ENCODE results near the gene CTTNBP2NL.

Gene CTTNBP2NL

DNA sequence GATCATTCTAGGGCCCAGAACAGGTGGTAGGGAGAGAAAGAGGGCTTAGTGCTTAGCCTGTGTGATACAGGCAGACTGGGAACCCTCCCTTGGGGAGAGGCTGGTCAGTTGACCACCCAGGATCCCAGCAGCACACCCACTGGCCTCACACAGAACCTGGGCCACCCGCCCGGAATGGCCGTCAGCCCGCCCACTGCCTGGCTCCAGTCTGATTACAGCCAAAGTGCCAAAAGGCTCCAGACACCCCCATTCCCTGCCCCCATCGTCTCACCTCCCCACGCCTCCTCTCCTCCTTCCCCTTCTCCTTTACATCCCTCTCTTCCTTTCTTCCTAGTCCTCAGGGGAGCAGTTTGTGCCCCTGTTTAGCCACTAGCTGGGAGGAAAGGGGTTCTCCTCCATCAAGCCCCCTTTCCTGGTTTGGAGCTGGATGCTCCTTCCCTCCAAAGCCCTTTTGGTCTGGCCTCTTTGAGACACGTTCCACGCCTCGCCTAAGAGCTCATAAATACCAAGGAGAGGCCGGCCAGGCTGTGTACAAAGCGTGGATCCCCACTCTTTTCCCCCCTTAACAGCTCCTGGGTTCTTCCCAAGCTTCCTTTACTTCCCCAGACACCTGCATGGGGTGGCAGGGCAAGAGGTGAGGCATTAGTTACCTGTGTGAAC, 108.1 kb downstream of the CTTNBP2NL start:
- Histone ChIP-seq H3K36me3 (no peaks in the 10 kb centered on the region), H3K9me3 (no peaks in the 10 kb centered on the region), H3K27ac (no peak overlapping the region), H3K4me1 (ENCODE audit: control insufficient read depth in 1 of 2, insufficient read depth in 1 of 2, low read depth in 1 of 2, low read length in 1 of 2) (peaks cover 11 to 20% of the 10 kb centered on the region in 2 experiments), H3K27me3 (peaks cover 100% of the 10 kb centered on the region), H3K4me3 (ENCODE audit: low read depth in 1 of 2, low read length in 1 of 2) (no peak overlapping the region)
- TF ChIP-seq, protein P1, sequence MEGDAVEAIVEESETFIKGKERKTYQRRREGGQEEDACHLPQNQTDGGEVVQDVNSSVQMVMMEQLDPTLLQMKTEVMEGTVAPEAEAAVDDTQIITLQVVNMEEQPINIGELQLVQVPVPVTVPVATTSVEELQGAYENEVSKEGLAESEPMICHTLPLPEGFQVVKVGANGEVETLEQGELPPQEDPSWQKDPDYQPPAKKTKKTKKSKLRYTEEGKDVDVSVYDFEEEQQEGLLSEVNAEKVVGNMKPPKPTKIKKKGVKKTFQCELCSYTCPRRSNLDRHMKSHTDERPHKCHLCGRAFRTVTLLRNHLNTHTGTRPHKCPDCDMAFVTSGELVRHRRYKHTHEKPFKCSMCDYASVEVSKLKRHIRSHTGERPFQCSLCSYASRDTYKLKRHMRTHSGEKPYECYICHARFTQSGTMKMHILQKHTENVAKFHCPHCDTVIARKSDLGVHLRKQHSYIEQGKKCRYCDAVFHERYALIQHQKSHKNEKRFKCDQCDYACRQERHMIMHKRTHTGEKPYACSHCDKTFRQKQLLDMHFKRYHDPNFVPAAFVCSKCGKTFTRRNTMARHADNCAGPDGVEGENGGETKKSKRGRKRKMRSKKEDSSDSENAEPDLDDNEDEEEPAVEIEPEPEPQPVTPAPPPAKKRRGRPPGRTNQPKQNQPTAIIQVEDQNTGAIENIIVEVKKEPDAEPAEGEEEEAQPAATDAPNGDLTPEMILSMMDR (IDR thresholded peaks at IDR 0.05) = no peak

GRCh38 chr1:112504661-112505399, 108.8 kb downstream of the CTTNBP2NL start:
- Histone ChIP-seq H3K27me3 (peaks cover 100% of the 10 kb centered on the region), H3K4me1 (ENCODE audit: control insufficient read depth in 1 of 2, insufficient read depth in 1 of 2, low read depth in 1 of 2, low read length in 1 of 2) (peaks cover 12 to 22% of the 10 kb centered on the region in 2 experiments), H3K4me3 (ENCODE audit: low read depth in 1 of 2, low read length in 1 of 2) (no peak overlapping the region), H3K9me3 (no peaks in the 10 kb centered on the region), H3K36me3 (no peaks in the 10 kb centered on the region), H3K27ac (no peak overlapping the region)
- TF ChIP-seq, protein P1 (IDR thresholded peaks at IDR 0.05) = no peak

- Histone ChIP-seq H3K4me3 (ENCODE audit: low read depth in 1 of 2, low read length in 1 of 2) (no peak overlapping the region), H3K27ac (no peak overlapping the region), H3K9me3 (no peaks in the 10 kb centered on the region), H3K27me3 (peaks cover 100% of the 10 kb centered on the region), H3K4me1 (ENCODE audit: control insufficient read depth in 1 of 2, insufficient read depth in 1 of 2, low read depth in 1 of 2, low read length in 1 of 2) (peaks cover 12 to 22% of the 10 kb centered on the region in 2 experiments), H3K36me3 (no peaks in the 10 kb centered on the region)
- TF ChIP-seq, protein P1 (IDR thresholded peaks at IDR 0.05) = no peak
Measured at GRCh38 chr1:112505400-112505785, 109.4 kb downstream of the CTTNBP2NL start.

DNA sequence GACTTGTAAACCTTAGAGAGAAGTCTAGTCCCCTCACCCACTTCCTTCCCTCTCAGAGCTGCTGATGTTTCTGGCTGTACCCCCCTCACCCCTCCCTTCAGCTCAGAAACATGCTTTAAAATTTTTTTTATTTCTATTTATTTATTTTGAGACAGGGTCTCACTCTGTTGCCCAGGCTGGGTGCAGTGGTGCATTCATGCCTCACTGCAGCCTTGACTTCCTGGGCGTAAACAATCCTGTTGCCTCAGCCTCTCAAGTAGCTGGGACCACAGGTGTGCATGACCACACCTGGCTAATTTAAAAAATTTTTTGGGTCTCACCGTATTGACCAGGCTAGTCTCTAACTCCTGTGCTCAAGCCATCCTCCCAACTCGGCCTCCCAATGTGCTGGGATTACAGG, 109.9 kb downstream of the CTTNBP2NL start:
- H3K36me3 ChIP-seq = no peaks in the 10 kb centered on the region
- TF ChIP-seq, protein P1 (IDR thresholded peaks at IDR 0.05) = no peak
- peaks cover 100% of the 10 kb centered on the region for H3K27me3 ChIP-seq
- peaks cover 12 to 22% of the 10 kb centered on the region in 2 experiments for H3K4me1 ChIP-seq (ENCODE audit: control insufficient read depth in 1 of 2, insufficient read depth in 1 of 2, low read depth in 1 of 2, low read length in 1 of 2)
- no peaks in the 10 kb centered on the region for H3K9me3 ChIP-seq
- no peak overlapping the region for H3K4me3 ChIP-seq (ENCODE audit: low read depth in 1 of 2, low read length in 1 of 2)
- H3K27ac ChIP-seq = no peak overlapping the region

DNA sequence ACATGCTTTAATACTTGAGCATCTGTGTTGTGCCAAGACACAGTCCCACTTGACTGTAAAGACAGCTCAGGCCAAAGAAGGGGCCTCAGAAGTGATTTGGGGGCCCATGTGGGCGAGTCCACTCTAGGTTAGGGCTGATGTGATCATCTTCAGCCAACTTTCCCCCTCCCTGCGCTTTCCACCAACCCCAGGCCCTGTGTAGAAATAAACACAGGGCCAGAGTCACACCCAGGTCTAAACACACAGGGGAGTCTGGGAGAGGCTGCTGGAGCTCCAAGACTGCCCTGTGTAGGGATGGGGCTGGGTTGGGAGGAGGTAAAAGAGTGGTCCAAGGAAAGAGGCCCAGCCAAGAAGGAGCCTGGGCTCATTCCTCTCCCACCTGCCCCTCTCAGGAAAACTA, 110.3 kb downstream of the CTTNBP2NL start:
- H3K4me3 ChIP-seq (ENCODE audit: low read depth in 1 of 2, low read length in 1 of 2) = no peak overlapping the region
- no peaks in the 10 kb centered on the region for H3K9me3 ChIP-seq
- TF ChIP-seq, protein P1 (IDR thresholded peaks at IDR 0.05) = no peak
- peaks cover 12 to 22% of the 10 kb centered on the region in 2 experiments for H3K4me1 ChIP-seq (ENCODE audit: control insufficient read depth in 1 of 2, insufficient read depth in 1 of 2, low read depth in 1 of 2, low read length in 1 of 2)
- H3K36me3 ChIP-seq = no peaks in the 10 kb centered on the region
- H3K27me3 ChIP-seq = peaks cover 100% of the 10 kb centered on the region
- H3K27ac ChIP-seq = no peak overlapping the region

All from neutrophil (primary cell).